HG02642 (cell line): Measurements from ENCODE around the gene TMEM198.

Experiments used
- ATAC-seq: cut with Tn5 transposase; IDR thresholded peaks from one replicate; pipeline ENCODE4 v1.9.1; 2021; ENCODE audit warnings: mild to moderate bottlenecking; ENCODE audit not compliant: unreplicated experiment, poor library complexity

TMEM198 gene

GRCh38 chr2:219524817-219525216 is 19.0 kb upstream of the TMEM198 start:
- ATAC-seq, result no peak

- ATAC-seq, result no peak
Observed at GRCh38 chr2:219525533-219526232, 18.1 kb upstream of the TMEM198 start.

- ATAC-seq, result no peak
Observed at GRCh38 chr2:219526320-219527075, 17.3 kb upstream of the TMEM198 start.

- no peak for ATAC-seq
Observed at GRCh38 chr2:219527076-219527394, 16.8 kb upstream of the TMEM198 start.

- no peak for ATAC-seq
Observed at GRCh38 chr2:219527472-219527871, 16.4 kb upstream of the TMEM198 start.

- ATAC-seq, result peak; percentile 75
Observed at GRCh38 chr2:219530048-219530963, 13.5 kb upstream of the TMEM198 start.

- no peak for ATAC-seq
Observed at GRCh38 chr2:219531639-219532377, 12.0 kb upstream of the TMEM198 start.

GRCh38 chr2:219532378-219532649 is 11.5 kb upstream of the TMEM198 start:
- no peak for ATAC-seq

GRCh38 chr2:219533930-219534661 is 9.7 kb upstream of the TMEM198 start:
- ATAC-seq, result no peak

GRCh38 chr2:219536425-219536824 is 7.4 kb upstream of the TMEM198 start:
- no peak for ATAC-seq

- ATAC-seq, result no peak
Observed at GRCh38 chr2:219536967-219537366, 6.9 kb upstream of the TMEM198 start.

- ATAC-seq, result no peak
Observed at GRCh38 chr2:219537657-219538488, 6.0 kb upstream of the TMEM198 start.

GRCh38 chr2:219538504-219538951 is 5.3 kb upstream of the TMEM198 start:
- no peak for ATAC-seq

GRCh38 chr2:219538956-219539788 is 4.7 kb upstream of the TMEM198 start:
- ATAC-seq, result no peak

- no peak for ATAC-seq
Observed at GRCh38 chr2:219539926-219540678, 3.7 kb upstream of the TMEM198 start.

- no peak for ATAC-seq
Observed at GRCh38 chr2:219540784-219541504, 2.9 kb upstream of the TMEM198 start.
